Activated CD4-positive, alpha-beta T cell treated with anti-CD3 and anti-CD28 coated beads, Interleukin-2, amount 50 U/mL, for 48 hours (primary cell): ENCODE measurements around the gene EPHA10.
"Not testable (repeated sequence)": the region's sequence is repeated elsewhere in the genome, so short reads cannot be mapped to it uniquely, and the experiment has no call there.

Experiments used
- DNase-seq, 2 experiments: peaks; one replicate each; pipeline ENCODE4 v3.0.0-alpha.2; 2020

The EPHA10 gene

DNA sequence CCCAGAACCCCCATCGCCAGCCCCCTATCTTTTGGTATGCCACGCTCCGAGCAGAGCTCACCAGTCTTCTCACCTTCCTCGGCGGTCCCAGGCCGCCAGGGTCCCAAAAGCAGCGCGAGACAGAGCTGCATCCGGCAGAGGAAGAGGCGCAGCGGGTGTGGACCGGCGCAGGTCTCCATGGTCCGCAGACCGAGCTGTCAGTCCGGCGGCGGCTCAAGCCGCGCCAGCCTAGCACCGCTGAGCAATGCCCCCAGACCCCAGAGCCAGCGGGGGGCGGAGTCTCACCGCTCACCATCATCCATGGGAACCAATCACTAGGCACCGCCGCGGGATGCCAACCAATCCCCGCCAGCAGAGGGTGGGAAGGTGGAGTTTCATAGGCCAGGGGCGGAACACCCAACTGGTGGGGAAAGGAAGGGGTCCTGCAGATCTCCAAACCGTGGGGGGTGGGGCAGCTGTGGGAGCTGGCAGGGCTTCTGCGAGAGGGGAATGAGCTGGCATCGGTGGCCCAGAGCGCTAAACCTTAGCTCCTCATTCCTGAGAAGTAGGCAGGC lies at the start of gene EPHA10:
Gene EPHA10 (minus strand): TSS at position 233 of the 554 bp plus-strand sequence. CDS start 54 bp downstream, at position 179.
- DNase-seq: no peak

DNA sequence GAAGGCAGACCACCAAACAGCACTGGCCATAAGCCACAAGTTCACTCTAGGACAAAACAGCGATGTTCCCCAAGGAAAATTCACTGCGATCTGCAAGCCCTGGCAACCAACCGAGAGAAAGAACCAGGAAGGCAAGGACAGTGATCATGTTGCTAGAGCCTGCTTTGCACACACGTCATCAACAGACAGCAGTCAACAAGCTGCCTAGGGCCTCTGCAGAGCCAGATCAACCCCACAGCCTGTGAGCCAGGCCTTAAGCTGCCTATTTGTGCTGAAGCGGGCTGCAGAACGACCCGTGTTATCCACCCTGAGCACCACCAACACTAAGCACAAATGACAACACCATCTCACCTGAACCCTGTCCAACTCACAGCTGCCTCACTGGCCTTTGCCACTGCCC lies 49.3 kb upstream of the EPHA10 start:
- DNase-seq: no peak

DNA sequence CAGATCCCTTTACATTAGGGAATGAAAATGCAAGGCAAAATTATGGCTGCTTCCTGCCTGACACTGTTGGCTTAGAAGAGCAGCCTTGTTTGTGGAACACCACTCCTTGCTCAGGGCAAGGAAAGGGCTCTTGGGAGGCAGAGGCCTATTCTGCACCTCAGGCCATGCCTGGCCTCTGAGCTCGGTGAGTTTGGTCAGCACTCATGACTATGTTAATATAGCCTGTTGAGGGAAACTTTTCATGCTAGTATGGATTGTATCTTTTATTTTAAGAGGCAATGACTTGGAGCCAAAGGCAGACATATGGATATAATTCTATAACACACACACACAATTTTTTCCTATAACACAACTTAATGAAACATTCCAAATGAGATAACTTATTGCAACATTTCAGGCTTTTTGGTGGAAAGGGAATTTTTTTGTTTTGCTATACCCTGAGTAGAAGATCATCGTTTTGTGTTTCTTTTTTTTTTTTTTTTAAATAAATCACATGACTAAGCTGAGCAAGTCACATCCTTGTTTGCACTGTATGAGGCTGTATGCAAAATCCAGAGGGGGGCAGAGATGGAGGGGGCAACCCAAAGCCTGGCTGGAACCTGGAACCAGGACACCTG lies 48.7 kb upstream of the EPHA10 start:
- DNase-seq: no peak

DNA sequence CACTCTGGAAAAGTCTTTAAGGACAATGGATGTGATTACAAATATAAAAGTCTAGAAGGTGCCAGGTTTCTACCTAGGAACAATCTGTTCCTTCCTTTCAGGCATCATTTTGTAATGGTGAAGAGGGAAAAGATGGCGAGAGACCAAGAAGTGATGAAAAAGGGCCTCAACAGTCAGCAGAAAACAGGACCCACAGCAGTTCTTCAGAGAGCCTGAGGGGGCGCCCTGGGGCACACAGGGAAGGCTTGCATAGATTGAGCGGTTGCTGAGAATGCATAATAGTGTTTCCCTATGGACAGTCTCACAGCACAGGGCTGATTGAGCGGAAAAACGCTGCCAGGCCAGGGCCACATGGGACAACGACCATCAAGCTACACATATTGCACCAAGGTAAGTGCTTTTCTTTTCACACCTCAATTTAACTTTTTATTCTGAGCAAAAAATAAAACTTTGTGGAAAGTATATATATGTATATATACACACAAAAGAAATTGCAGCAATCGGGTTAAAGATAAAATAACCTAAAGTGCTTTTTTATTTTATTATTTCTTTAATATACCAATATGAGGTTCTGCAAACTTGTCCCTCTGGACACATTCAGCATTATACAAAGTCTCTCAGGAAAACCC lies 46.2 kb upstream of the EPHA10 start:
- peak; percentile 64 to 75 for DNase-seq

GRCh38 chr1:37809942-37810341 lies 45.0 kb upstream of the EPHA10 start:
- DNase-seq: no peak

GRCh38 chr1:37808369-37809319 lies 43.7 kb upstream of the EPHA10 start:
- peak; percentile 53 to 63 for DNase-seq

- peak; percentile 95 to 96 for DNase-seq
These were observed 42.8 kb upstream of the EPHA10 start, which contains the start of the genes C1orf122 and YRDC for GRCh38 chr1:37807555-37808368. TSS of gene C1orf122 (plus strand) at chr1:37807790. CDS start at chr1:37808405, 615 bp downstream. TSS of gene YRDC (minus strand) at chr1:37808208. CDS start at chr1:37808180, 28 bp downstream.

GRCh38 chr1:37807220-37807554 lies 42.3 kb upstream of the EPHA10 start:
- no peak for DNase-seq

DNA sequence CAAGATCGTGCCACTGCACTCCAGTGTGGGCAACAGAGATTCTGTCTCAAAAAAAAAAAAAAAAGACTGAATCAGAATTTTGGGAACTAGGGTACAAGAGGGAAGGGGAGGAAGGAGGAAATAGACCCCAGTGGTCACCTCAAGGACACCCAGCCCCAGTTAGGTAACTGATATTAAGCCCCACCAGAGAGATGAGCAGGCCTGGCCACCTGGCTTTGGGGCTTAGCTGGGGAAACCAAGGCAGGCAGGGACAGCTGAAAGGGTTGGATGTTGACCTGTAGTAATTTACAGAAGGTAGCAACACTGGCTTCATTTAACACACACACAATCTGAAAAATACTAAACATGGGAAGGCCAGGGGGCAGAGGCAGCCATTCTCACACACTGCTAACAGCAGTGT lies 37.5 kb upstream of the EPHA10 start:
- no peak for DNase-seq

DNA sequence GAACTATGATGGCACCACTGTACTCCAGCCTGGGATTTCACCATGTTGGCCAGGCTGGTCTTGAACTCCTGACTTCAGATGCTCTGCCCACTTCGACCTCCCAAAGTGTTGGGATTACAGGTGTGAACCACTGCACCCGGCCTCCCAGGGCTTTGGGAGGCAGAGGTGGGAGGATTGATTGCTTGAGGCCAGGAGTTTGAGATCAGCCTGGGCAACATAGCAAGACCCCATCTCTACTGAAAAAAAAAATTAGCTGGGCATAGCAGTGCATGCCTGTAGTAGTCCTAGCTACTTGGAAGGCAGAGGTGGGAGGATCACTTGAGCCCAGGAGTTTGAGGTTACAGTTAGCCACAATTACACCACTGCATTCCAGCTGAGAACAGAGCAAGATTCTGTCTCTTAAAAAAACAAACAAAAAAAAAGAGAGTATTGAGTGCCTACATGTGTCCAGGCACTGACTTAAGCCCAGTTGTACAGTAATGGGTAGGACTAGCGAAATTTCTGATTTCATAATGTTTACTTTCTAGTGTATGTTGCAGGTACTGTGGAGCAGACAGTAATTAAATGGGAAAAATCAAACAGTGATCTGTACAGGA lies 32.9 kb upstream of the EPHA10 start:
- no peak for DNase-seq

GRCh38 chr1:37795340-37796125 lies 30.6 kb upstream of the EPHA10 start:
- peak; percentile 58 to 61 for DNase-seq

DNA sequence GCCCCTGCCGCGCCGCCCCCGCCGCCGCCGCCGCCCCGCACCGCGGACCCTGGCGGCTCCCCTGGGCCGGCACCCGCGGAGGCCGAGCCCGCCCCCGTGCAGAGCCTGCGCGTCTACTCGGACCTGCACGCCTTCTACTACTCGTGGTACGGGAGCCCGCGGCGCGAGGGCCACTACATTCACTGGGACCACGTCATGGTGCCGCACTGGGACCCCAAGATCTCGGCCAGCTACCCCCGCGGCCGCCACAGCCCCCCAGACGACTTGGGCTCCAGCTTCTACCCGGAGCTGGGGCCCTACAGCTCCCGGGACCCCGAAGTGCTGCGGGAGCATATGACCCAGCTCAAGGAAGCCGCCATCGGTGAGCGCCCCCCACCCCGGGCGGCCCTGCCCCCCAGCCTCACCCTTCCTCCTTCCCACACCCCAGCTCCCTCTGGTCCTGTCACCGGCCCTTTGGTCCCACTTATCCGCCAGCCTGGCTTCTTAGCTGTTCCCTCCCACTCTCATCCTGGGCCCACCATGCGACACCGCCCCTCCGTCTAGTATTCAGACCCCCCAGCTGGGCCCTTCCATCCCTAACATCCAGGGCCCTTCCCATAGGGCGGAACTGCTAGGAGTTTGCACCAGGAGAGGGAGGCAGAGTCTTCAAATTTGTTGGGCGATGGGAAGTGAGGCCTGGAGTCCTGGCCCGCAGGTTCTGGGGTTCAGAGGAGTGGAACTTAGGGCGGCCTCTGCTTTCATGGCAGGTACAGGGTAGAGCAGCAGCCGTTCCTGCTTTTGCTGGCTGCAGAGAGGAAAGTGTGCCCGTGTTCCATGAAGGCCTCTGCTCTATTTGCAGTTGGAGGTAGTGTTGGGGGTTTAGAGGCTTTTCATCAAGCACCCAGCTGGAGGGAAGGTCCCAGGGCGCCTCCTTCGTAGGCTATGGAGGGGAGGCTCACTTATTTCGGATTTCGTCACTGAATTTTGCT lies 29.7 kb upstream of the EPHA10 start:
- no peak for DNase-seq

DNA sequence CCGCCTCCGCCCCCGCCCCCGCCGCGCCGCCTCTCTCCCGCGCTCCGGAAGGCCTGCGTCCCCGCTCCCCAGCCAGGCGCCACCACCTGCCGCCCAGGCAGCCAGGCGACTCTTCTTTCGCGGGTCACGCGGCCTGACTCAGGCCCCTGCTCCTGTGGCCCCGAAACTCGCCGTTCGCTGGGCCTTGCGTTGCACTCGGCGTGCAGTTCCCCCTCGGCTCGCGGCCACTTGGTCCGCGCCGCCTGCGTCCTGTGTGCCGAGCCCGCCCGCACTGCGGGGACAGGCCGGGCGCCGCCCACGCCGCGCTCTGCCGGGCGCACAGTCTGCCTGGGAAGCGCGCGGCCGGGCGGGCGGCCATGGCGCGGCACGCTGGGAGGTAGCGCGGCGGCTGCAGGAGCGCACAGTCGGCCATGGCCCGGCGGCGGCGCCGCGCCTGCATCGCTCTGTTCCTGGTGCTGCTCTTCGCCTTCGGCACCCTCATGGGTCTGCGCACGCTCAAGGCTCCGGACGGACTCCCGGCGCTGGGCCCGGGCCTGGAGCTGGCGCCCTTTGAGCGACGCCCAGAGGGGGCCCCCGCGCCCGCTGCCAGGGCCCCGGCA lies 29.0 kb upstream of the EPHA10 start, which contains the start of gene MANEAL:
Gene MANEAL (plus strand): TSS at position 75 of the 599 bp plus-strand sequence. CDS start 336 bp downstream, at position 411.
- DNase-seq: peak; percentile 39 to 41

DNA sequence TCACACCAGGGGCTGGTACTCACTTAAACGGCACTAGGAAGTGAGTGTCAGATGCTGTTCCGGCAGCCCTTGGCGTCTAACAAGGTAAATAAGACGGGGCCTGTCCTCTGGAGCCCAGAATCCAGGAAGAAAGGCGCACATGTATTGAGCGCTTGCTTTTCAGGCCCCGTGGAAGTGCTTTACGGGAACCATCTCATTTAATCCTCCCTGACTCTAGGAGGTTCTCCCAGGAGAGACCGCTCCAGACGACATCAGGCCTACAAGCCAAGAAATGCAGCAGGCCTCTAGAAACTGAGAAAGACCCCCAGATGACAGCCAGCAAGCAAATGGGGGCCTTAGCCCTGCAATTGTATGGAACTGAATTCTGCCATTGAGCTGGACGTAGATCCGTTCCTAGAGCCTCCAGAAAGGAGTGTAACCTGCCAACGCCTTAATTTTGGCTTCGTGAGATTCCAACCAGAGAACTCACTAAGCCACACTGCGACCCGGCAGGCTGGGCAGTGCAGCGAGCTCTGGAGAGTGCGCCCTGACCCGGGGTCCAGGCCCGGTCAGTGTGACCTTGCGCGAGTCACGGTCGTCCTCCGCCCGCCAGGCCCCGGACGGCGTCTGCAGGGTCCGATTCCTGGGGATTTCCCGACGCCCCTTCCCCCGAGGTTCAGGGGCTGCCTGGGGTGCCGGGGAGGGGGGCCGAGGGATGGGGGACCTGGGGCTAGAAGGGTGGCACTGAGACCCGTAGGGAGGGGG lies 28.2 kb upstream of the EPHA10 start:
- DNase-seq: no peak

- no peak for DNase-seq
These were observed 17.6 kb upstream of the EPHA10 start for GRCh38 chr1:37782491-37782890.

DNA sequence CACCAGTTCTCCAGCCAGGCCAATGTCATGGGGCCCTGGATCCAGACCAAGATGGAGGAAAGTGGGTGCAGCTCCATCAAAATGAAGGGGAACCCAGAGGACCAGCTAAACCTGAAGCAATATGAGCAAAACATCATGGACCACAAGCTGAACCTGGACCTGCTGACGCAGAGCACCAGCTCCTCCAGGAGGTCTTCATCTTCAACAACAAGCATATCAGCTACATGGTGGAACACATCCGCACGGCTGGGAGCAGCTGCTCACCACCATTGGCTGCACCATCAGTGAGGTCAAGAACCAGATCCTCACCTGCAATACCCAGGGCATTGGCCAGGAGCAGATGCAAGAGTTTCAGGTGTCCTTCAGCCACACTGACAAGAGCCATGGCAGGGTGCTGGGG lies 13.7 kb upstream of the EPHA10 start:
- DNase-seq: no peak

DNA sequence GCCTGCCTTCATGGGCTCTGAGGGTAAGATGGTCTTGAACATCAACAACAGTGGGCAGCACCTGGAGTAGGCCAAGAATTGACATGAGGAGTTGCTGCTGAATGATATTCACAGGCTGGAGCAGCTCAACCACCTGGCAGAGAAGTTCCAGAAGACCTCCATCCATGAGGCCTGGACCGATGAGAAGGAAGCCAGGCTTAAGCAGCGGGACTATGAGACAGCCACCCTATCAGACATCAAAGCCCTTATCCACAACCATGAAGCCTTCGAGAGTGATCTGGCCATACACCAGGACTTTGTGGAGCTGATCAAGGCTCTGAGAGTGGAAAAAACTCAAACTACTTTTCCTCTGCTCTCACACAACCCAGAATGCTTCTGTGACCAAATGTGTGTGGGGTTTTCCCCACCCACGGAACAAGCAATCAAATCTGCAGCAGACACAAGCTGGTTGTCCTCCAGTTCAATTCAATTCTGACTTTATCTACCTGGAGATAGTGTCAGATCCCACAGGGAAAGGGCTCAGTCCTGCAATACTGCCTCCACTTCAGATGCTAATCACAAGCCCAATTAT lies 12.1 kb upstream of the EPHA10 start:
- DNase-seq: peak in 1 of 2 experiments; percentile 41

- not testable (repeated sequence) for DNase-seq
These were observed 6.5 kb upstream of the EPHA10 start for GRCh38 chr1:37771440-37771839.
